Activated naive CD4-positive, alpha-beta T cell treated with anti-CD3 and anti-CD28 coated beads, Interleukin-2, amount 50 U/mL, for 16 hours (primary cell): Measurements from ENCODE around the gene SLC13A3.

Experiments used
- DNase-seq: peaks from one replicate; pipeline ENCODE4 v3.0.0-alpha.2; 2020

SLC13A3 gene

DNA sequence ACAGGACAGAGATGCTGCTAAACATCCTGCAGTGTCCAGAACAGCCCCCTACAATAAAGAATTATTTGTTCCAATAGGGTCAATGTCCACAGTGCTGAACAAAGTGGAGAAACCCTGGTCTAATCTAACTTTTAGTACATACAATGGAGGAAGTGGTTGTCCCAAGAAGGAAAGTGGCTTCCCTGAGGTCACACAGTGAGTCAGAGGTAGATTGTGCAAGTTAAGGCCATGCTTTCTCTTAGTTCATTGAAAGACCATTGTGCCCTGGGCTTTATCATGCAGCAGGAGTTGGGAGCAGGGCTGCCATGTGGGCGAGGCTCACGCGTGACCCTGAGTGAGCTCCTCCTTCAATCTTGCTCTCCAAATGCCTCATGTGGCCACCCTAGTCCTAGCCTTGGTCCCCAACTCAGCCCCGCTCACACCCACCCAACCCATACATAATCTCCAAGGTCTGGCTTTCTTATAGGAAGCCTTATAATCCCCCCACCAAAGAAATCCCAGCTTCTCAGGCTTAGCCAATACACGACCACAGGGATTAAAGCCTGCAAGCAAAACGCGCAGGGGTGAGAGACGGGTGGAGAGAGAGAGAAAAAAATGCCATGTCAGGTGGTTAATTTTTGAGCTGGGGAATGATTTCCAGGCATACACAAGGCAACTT is 19.9 kb downstream of the SLC13A3 start:
- no peak for DNase-seq

- no peak for DNase-seq
Measured at GRCh38 chr20:46630306-46630705, 21.0 kb downstream of the SLC13A3 start.

GRCh38 chr20:46629341-46629740 is 21.9 kb downstream of the SLC13A3 start:
- no peak for DNase-seq

- DNase-seq, result no peak
Measured at GRCh38 chr20:46627234-46627633, 24.0 kb downstream of the SLC13A3 start.

GRCh38 chr20:46626758-46627157 is 24.5 kb downstream of the SLC13A3 start:
- no peak for DNase-seq

DNA sequence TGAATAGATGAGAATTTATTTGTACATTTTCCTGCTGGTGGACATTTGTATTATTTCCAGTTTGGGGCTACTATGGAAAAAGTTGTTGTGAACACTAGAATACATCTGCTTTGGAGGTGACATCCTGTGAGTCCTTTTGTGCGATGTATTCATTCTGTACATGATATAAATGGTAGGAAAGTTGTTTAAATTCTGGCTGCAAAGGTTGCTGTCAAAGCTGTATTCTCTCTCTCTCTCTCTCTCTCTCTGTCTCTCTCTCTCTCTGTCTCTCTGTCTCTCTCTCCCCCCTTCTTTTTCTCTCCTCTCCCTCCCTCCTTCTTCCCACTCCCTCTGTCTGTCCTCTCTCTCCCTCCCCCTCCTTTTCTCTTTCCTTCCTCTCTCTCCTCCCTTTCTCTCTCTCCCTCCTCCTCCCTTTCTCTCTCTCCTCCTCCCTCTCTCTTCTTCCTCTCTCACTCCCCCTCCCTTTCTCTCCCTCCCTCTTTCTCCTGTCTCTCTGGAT is 25.3 kb downstream of the SLC13A3 start:
- DNase-seq, result no peak

GRCh38 chr20:46624946-46625345 is 26.3 kb downstream of the SLC13A3 start:
- no peak for DNase-seq

- no peak for DNase-seq
Measured at GRCh38 chr20:46622165-46622564, 29.1 kb downstream of the SLC13A3 start.

DNA sequence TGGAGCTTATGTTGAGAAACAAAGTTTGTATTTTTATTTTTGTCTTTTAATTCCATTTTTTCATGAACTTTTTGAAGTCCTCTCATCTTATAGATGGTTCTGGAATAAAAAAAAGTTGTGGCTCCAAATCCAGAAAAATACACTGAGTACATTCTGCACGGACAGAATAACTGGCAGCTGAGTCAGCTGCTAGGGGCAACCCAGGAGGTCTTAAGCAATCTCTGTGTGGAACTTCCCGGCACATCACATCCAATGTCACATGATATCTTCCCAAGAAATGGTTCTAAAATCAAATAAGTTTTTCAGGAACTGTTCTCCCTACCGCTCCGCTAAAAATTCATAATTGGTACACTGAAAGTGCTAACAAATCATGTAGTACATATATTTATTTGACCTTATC is 29.8 kb downstream of the SLC13A3 start:
- DNase-seq, result no peak

DNA sequence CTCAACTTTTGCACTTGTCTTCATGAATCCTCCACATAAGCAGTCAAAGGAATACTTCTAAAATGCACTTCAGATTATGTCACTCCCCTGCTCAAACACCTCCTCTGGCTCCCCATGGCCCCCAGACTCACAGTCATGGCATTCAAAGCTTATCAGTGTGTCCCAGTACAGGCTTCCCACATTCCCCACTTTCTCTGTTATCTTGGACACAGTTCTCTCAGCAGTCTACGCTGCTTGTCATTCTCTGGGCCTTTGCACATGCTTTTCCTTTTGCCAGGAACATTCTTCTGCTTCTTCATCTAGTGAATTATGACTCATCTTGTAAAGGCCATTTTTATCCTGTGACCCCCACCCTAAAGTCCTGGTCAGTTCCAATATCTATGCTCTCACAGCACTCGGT is 31.8 kb downstream of the SLC13A3 start:
- no peak for DNase-seq

DNA sequence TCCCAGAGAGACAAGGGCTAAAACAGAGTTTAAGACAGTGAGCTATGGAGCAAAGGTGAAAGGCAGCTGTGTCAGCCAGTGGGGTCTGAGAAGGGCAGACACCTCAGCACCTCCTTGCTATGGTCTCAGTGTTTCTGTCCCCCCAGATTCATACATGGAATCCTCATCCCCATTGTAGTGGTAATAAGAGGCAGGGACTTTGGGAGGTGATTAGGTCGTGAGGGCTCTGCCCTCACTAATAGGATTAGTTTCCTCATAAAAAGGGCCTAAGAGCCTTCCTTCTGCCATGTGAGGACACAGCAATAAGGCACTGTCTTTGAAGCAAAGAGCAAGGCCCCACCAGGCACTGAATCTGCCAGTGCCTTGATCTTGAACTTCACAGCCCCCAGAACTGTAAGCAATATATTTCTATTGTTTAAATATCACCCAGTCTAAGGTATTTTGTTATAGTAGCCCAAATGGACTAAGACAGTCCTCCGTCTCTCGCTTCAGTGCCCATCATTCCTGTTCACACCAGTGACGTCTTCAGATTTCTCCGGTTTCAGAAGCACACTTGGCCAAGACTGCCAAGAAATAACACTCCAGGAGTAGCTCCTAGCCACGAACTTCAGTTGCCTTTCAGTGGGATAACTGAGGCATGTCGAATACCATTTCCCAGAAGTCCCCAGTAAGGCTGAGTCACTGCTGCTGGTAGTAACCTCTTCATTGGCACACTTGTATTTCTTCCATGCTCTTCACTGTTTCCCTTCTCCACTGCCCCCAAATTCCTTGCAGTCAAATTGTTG is 32.8 kb downstream of the SLC13A3 start:
- DNase-seq, result no peak

DNA sequence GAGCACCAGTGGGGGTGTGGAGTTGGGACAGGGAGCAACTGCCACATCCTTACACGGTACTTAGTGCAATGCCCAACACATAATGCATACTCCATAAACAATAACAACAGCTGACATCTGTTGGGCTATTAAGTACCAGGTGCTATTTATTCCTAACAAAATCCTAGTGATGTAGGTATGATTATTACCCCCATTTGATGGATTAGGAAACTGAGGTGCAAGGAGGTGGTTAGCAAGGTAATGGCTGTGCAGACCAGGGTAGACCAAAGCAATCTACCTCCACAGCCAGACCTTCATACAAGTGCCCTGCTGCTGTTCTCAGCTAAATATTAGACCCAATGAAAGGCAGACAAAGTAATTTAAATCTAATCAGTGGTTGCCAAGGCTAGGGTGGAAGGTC is 36.8 kb downstream of the SLC13A3 start:
- no peak for DNase-seq

DNA sequence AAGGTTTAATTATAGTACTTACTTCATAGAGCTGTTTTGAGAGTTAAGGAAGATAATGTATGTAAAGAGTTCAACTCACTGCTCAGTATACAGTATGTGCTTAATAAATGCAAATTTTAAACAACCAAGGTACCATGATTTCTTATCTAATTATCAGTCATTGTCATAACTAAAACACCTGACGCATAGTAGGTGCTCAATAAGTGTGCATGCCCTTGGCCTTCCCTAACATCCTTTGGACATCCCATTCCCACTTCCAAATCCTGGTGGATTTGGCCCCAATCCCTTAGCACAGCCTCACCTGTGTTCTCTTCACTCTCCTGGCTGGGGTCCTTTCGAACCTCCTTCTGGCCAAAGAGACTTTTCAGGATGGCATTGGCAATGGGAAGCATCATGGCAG is 41.1 kb downstream of the SLC13A3 start:
- DNase-seq, result no peak

DNA sequence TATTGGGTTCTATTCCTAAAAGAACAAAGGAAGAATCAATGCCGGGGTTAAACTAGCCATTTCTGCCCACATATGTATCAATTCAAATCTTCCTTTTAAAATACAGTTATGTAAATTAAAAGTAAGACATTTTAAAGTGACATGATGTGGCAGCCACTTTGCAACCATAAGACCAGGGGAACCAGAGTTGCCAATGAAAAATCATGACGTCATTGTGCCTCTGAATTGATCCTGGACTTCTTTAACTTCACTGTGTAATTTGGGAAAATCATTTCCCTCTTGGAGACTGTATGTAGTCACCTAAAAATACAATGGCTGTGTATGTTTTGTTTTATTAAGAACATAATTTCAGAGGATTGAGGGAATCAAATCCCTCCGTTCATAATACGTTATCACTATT is 42.2 kb downstream of the SLC13A3 start:
- DNase-seq, result no peak

DNA sequence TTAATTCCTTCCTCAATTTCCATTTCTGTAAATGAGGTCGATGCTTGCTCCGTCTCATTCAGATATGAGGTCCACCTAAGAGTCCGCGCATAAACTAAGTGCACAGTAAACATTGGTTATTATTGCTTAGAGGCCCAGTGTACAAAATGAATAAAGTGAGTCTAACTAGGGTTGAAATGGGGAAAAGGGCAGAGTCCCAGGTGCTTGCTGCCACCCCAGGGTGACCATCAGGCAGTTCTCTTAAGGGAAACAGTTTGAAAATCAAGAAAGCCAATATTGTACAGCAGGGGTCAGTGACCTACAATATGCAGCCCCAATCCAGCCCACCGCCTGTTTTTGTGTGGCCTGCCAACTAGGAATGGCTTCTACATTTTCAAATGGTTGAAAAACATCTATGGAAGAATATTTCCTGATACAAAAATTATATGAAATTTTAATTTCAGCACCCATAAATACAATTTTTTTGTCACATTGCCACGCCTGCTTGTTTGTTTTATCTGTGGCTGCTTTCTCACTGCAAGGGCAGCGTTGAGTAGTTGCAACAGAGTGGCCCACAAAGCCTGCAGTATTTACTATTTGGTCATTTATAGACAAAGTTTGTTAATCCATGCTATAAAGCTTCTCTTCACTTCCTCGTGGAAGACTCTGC is 43.3 kb downstream of the SLC13A3 start:
- no peak for DNase-seq

GRCh38 chr20:46607191-46607848 is 43.9 kb downstream of the SLC13A3 start:
- no peak for DNase-seq

DNA sequence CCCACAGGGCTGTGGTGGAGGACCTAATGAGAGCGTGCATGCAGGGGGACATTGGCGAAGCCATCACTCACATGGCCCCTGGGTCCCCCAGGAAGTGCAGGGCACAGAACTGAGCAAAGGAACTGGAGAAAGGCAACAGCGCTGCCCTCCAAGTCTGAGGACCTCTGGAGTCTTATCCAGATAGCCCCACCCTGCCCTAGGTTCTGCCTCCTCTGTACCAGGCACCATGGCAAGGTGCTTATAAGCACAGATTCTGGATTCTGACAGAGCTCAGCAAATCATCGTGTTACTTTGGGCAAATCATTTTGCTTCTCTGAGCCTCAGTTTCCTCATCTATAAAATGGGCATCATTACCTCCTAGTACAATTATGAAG is 44.5 kb downstream of the SLC13A3 start:
- no peak for DNase-seq

DNA sequence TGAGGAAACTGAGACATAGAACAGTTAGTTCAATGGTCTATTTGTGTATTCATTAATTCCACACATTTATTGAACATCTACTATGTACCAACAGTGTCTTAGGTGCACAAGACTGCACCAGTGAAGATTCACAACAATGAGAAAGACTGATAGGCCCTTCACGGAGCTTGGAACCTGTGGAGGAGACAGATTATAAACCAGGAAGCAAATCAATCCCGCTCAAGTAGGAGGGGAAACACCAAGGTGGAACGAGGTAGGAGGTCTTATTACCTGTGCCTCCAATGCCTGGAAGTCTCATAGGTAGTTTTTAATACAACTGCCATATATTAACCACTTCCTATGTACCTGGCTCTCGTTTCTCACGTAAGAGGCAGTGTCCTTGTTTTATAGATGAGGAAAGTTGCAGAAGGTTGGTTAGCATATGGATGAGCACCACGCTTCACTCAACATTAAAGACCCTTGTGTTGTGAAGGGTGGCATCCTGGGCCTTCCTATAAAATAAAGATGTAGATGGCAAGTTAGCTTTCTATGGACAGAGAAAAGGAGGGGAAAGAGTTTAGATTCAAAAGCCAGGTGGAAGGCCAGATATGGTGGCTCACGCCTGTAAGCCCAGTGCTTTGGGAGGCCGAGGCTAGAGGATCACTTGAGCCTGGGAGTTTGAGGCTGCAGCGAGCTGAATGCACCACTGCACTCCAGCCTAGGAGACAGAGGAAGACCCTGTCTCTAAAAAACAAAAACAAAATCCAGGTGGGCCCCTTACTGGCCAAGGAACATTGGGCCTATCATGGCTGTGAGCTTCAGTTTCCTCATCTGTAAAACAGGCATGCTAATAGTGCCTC is 45.1 kb downstream of the SLC13A3 start:
- DNase-seq, result no peak

DNA sequence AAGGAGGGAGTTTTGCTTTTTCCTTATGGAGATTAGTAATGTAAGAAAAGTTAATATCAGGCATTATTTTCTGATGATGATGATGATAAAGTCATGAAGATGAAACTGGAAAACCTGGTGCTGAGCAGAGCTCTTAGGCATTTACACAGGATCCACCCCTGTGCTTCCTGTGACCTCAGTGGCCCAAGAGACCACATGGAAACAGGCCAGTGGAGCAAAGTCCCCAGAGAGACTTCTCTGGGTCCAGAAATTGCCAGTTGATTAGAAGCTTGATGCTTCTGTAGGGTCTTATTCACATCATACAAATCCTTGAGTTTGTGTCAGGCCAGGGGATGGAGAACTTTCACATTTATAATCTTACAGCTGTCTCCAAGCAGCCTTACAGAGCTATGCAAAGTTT is 46.1 kb downstream of the SLC13A3 start:
- no peak for DNase-seq

DNA sequence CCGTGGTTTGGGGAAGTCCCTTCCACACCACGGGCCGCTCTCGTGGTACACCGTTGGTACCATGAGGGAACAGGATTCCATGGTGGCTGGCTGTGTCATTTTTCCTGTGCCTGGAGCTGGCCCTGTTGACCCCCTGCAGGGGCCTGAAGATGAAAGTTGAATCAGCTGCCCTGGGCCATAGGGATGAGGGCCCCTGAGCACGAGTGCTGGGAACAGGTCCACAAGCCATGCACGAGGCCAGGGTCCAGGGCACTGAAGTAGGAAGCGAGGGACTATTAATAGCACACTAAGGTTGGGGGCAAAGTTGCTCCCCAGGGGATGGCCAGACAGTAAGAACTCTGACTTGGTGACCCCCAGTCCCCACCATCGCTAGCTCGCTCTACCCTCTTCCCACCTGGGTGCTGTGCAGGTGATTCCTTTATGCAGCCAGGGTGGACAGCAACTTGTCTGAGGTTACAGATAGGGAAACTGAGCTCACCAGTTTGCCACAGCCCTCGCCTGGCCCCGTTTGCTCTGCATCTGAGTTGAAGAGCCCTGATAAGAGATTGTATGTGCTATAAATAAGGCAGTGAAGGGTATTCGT is 46.6 kb downstream of the SLC13A3 start:
- no peak for DNase-seq

GRCh38 chr20:46602429-46602828 is 48.8 kb downstream of the SLC13A3 start:
- no peak for DNase-seq

GRCh38 chr20:46601603-46602122 is 49.6 kb downstream of the SLC13A3 start:
- no peak for DNase-seq
